Subcutaneous abdominal adipose tissue (tissue), 5 donors: ENCODE measurements around the gene CEP131.

Source experiments
- H3K27ac ChIP-seq: one replicate; pipeline ENCODE4 v1.7.0; 2013; ENCODE audit warnings: low read depth, mild to moderate bottlenecking, inconsistent platforms, low read length, moderate library complexity
- H3K27me3 ChIP-seq, 5 donors: one replicate each; pipeline ENCODE4 v1.7.0; 2013; ENCODE audit warnings: low read length in 5 of 5, inconsistent platforms in 1 of 5; ENCODE audit not compliant: control insufficient read depth in 5 of 5, insufficient read depth in 4 of 5
- H3K36me3 ChIP-seq, 5 donors: one replicate each; pipeline ENCODE4 v1.7.0; 2013; ENCODE audit warnings: low read length in 5 of 5; ENCODE audit not compliant: control insufficient read depth in 5 of 5, insufficient read depth in 5 of 5
- H3K4me1 ChIP-seq, 5 donors: one replicate each; pipeline ENCODE4 v1.7.0; 2013; ENCODE audit warnings: low read length in 5 of 5, mild to moderate bottlenecking in 3 of 5, moderate library complexity in 1 of 5; ENCODE audit not compliant: control insufficient read depth in 5 of 5, insufficient read depth in 5 of 5
- H3K4me3 ChIP-seq, 5 donors: one replicate each; pipeline ENCODE4 v1.7.0; 2013; ENCODE audit warnings: low read length in 5 of 5, low read depth in 1 of 5
- H3K9ac ChIP-seq, 5 donors: one replicate each; pipeline ENCODE4 v1.7.0; 2013; ENCODE audit warnings: low read length in 5 of 5, mild to moderate bottlenecking in 4 of 5, moderate library complexity in 3 of 5
- H3K9me3 ChIP-seq, 5 donors: one replicate each; pipeline ENCODE4 v1.7.0; 2013; ENCODE audit warnings: low read length in 5 of 5; ENCODE audit not compliant: control insufficient read depth in 5 of 5
- donor health status: healthy.
- donor health status: healthy.
- donor health status: healthy.
- donor health status: healthy.
- donor health status: healthy.

Gene CEP131

GRCh38 chr17:81144423-81144781 lies 78.4 kb downstream of the CEP131 start:
- Histone ChIP-seq H3K9ac (no peak overlapping the region), H3K36me3 (no peaks in the 10 kb centered on the region), H3K27me3 (peaks cover 2 to 19% (median 9%) of the 10 kb centered on the region in 5 donors), H3K9me3 (no peaks in the 10 kb centered on the region), H3K27ac (no peak overlapping the region), H3K4me3 (no peak overlapping the region), H3K4me1 (peaks cover 1 to 9% (median 5%) of the 10 kb centered on the region in 5 donors)

DNA sequence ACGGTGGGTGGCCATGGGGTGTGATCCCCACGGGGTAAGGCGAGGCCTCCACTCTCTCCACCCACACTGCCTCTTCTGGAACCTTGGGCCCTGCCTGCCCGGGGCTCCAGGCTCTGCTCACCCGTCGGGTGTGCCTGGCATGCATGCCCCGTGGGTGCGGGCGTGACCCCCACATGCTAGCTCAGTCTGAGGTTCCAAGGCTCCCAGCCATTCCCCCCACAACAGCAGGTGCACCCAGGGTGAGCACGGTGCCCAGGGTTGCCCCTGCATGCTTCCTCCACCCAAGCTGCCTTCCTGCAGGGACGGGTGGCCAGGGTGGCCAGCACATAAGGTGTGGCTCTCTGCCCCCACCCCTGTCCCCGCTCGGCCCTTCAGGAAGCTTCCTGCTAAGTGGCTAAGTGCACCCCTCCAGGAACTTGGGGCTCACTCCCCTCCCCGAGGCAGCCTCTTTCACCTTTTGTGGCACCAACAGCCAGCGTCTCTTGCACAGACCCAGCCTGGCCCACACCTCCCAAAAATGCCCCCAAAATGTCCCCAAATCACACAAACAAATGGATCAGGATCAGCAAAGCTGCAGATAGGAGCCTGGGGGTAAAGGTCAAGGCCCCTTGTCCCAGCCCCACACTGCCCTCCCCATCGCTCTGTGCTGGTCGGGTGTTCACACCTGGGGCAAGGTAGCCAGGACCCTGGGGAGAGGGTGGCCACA lies 78.9 kb downstream of the CEP131 start:
- Histone ChIP-seq H3K27ac (no peak overlapping the region), H3K9ac (no peak overlapping the region)

GRCh38 chr17:81143200-81143527 lies 79.6 kb downstream of the CEP131 start:
- Histone ChIP-seq H3K27me3 (peaks cover 0 to 9% (median 1%) of the 10 kb centered on the region in 5 donors), H3K27ac (no peak overlapping the region), H3K4me1 (peaks cover 1 to 9% (median 5%) of the 10 kb centered on the region in 5 donors), H3K9ac (no peak overlapping the region), H3K36me3 (no peaks in the 10 kb centered on the region), H3K9me3 (peaks cover 0 to under 1% (median 0%) of the 10 kb centered on the region in 5 donors), H3K4me3 (peak overlapping the region in 2 of 5 donors; percentile 5 to 6)

More for the DNA sequence above, 78.9 kb downstream of the CEP131 start:
- no peaks in the 10 kb centered on the region for H3K9me3 ChIP-seq
- H3K27me3 ChIP-seq = peaks cover 2 to 15% (median 7%) of the 10 kb centered on the region in 5 donors
- H3K4me3 ChIP-seq = no peak overlapping the region
- peaks cover 1 to 9% (median 5%) of the 10 kb centered on the region in 5 donors for H3K4me1 ChIP-seq
- H3K36me3 ChIP-seq = no peaks in the 10 kb centered on the region

- H3K27me3 ChIP-seq = peaks cover 0 to 9% (median 0%) of the 10 kb centered on the region in 5 donors
- H3K36me3 ChIP-seq = no peaks in the 10 kb centered on the region
- H3K9ac ChIP-seq = peak overlapping the region in 1 of 5 donors; percentile 19
- no peak overlapping the region for H3K27ac ChIP-seq
- peaks cover 1 to 9% (median 5%) of the 10 kb centered on the region in 5 donors for H3K4me1 ChIP-seq
- peaks cover 0 to 4% (median 0%) of the 10 kb centered on the region in 5 donors for H3K9me3 ChIP-seq
- H3K4me3 ChIP-seq = peak overlapping the region in 2 of 5 donors; percentile 5 to 6
Measured at GRCh38 chr17:81142301-81143199, 80.2 kb downstream of the CEP131 start.

- Histone ChIP-seq H3K36me3 (no peaks in the 10 kb centered on the region), H3K27ac (no peak overlapping the region), H3K4me3 (no peak overlapping the region), H3K9me3 (peaks cover 0 to 4% (median 0%) of the 10 kb centered on the region in 5 donors), H3K9ac (no peak overlapping the region), H3K27me3 (peaks cover 0 to 11% (median 0%) of the 10 kb centered on the region in 5 donors), H3K4me1 (peaks cover 1 to 9% (median 5%) of the 10 kb centered on the region in 5 donors)
Measured at GRCh38 chr17:81140695-81141094, 82.1 kb downstream of the CEP131 start.

GRCh38 chr17:81140018-81140417 lies 82.7 kb downstream of the CEP131 start:
- Histone ChIP-seq H3K4me3 (no peak overlapping the region), H3K27me3 (peaks cover 0 to 12% (median 3%) of the 10 kb centered on the region in 5 donors), H3K9me3 (peaks cover 0 to 4% (median 0%) of the 10 kb centered on the region in 5 donors), H3K4me1 (peaks cover 1 to 9% (median 5%) of the 10 kb centered on the region in 5 donors), H3K36me3 (no peaks in the 10 kb centered on the region), H3K9ac (no peak overlapping the region), H3K27ac (no peak overlapping the region)
